LNCAP (cell line): Measurements from ENCODE around the gene AKIP1.

Source experiments
- TF ChIP-seq, protein P1 (sequence below): fragments of 450-650 bp; IDR thresholded peaks from 2 replicates; pipeline ENCODE4 v1.5.1; 2017; ENCODE audit warnings: mild to moderate bottlenecking

AKIP1 gene

GRCh38 chr11:8926236-8926635 is 15.2 kb downstream of the AKIP1 start:
- TF ChIP-seq, protein P1, sequence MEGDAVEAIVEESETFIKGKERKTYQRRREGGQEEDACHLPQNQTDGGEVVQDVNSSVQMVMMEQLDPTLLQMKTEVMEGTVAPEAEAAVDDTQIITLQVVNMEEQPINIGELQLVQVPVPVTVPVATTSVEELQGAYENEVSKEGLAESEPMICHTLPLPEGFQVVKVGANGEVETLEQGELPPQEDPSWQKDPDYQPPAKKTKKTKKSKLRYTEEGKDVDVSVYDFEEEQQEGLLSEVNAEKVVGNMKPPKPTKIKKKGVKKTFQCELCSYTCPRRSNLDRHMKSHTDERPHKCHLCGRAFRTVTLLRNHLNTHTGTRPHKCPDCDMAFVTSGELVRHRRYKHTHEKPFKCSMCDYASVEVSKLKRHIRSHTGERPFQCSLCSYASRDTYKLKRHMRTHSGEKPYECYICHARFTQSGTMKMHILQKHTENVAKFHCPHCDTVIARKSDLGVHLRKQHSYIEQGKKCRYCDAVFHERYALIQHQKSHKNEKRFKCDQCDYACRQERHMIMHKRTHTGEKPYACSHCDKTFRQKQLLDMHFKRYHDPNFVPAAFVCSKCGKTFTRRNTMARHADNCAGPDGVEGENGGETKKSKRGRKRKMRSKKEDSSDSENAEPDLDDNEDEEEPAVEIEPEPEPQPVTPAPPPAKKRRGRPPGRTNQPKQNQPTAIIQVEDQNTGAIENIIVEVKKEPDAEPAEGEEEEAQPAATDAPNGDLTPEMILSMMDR = no peak

DNA sequence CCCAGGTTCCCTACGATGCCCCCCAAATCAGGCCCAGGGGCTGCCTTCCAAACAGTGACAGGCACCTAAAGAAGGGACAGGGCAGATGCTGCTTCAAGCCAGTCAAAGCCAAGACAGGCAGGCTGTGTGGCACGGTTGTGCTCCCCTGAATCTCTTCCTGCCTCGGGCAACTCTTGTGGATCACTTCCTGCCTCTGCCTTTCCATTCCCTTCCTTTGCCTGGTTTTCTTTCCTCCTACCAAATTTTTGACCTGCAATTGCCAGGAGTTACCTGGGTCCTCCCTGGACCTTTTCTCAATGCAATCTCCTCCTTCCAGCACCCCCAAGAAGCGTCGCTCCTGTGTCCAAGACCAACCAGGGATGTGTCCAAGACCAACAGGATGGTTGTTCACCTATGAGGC is 16.2 kb downstream of the AKIP1 start:
- TF ChIP-seq, protein P1 = no peak

DNA sequence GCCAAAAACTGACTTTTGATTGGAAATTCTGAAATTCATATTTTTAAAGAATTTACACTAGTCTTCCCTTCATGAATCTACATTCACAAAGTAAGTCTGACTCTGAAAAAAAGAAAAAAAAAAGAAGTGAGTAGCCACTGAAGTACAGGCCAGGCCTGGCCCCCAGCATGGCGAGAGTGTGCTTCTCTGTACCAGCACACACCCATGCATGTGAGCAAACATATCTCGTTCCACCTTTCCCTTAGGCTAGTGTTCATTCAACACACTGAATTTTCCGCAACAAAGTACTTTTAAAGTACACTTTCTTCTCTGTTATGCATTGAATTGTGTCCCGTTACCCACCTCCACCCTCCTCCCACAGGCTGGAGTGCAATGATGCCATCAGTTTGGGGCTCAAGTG is 17.2 kb downstream of the AKIP1 start:
- TF ChIP-seq, protein P1 = no peak

GRCh38 chr11:8928981-8929615 is 18.1 kb downstream of the AKIP1 start:
- TF ChIP-seq, protein P1 = no peak

DNA sequence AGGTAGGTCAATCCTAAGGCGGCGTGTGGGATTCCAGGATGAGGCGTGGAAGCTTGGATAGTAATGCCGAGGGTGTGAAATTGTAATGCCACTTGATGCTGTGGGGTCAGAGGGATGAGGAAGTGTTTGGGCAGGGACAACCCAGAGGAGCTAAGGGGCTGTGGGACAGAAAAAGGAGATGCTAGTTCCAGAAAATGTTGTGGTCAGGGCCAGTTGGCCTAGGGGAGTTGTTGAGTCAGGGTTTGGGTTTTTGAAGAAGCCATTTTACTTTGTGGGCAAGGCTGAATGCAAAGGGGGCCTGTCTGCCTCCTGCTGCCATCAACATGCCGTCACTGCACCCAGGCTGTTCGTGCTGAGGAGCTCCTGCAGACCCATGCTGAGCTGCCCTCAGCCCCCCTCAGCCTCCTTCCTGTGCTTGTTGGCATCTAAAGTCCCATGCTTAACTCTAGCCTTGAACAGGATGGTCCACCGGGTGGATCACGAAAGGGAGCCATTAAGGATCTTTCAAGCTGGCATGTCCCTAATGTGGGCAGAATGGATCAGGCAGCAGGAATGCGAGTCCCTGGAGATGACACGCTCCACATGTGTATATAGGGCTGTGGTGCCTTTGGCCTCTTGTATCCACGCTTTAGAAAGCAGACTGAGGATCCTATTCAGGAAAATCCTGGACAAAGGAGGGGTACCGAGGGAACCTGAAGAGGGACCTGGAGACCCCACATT is 19.6 kb downstream of the AKIP1 start:
- TF ChIP-seq, protein P1 = no peak

DNA sequence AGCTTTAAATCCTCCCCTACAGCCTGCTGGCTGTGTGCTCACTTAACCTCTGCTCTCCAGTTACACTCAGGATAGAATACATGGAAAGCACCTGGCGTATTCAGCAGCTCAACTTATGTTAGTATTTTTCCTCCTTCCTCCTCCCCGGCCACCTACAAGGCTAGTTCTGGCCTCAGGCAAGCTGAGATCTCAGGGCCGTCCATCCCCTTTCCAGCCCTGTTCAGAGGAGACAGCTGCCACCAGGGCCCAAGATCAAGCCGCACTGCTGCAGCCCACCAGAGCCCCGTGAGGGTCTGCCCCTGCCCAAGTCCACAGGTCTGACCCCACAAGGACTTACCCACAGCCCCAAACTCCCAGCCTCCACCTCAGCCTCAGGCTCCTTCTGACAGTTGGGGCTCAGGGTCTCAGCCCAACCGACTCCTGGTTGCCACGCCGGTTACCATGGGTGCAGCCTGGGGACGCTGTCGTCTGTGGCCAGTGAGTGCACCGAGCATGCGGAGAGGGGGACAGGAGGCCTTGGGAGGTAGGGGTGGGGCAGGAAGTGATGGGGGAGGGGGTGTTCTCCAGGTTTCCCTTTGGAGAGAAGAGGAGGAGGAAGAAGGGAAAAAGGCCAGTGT is 21.7 kb downstream of the AKIP1 start, which contains the start of gene C11orf16:
Gene C11orf16 (minus strand): TSS at position 384 of the 617 bp plus-strand sequence. CDS start 639 bp downstream, outside the sequence.
- TF ChIP-seq, protein P1 = no peak

- TF ChIP-seq, protein P1 = no peak
Measured at GRCh38 chr11:8933931-8934330, 22.9 kb downstream of the AKIP1 start.
